GM12865 (cell line): Measurements from ENCODE around the gene CDS2.

Source experiments
- DNase-seq: peaks from one replicate; pipeline ENCODE4 v3.0.0; 2010; ENCODE audit warnings: low read depth
- H3K4me3 ChIP-seq: 2 replicates; pipeline ENCODE4 v1.5.1; 2011; ENCODE audit warnings: mild to moderate bottlenecking, low read depth, low read length, control low read depth
- CTCF ChIP-seq: IDR thresholded peaks from 2 replicates; pipeline ENCODE4 v1.5.1; 2011; ENCODE audit warnings: low read length, control low read depth, low read depth, inconsistent platforms; ENCODE audit not compliant: insufficient read depth; ENCODE audit errors: missing control alignments

The CDS2 gene

GRCh38 chr20:5205348-5206210, 78.8 kb downstream of the CDS2 start:
- DNase-seq = peak; percentile 80
- peak; percentile 87 for TF ChIP-seq CTCF
- no peak overlapping the region for H3K4me3 ChIP-seq

DNA sequence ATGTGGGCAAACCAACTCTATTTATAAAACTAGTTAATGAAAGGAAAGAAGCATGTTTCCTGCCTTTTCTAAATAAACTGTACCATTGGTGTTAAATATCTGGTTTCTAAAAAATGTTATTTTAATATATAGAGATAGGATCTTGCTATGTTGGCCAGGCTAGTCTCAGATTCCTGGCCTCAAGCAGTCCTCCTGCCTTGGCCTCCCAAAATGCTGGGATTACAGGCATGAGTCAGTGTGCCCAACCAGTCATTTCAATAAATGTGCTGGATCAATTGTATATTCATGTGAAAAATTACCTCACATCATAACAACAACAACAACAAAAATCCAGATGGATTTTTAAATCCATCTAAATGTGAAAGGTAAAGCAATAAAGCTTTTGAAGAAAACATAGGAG, 80.3 kb downstream of the CDS2 start:
- no peak overlapping the region for H3K4me3 ChIP-seq
- no peak for DNase-seq
- TF ChIP-seq CTCF = no peak

- no peak for TF ChIP-seq CTCF
- no peak for DNase-seq
- no peak overlapping the region for H3K4me3 ChIP-seq
Observed at GRCh38 chr20:5211803-5212714, 85.3 kb downstream of the CDS2 start.

- DNase-seq = no peak
- H3K4me3 ChIP-seq = no peak overlapping the region
- TF ChIP-seq CTCF = no peak
Observed at GRCh38 chr20:5212907-5213487, 86.2 kb downstream of the CDS2 start.

GRCh38 chr20:5214826-5215225, 88.0 kb downstream of the CDS2 start:
- H3K4me3 ChIP-seq = no peak overlapping the region
- no peak for TF ChIP-seq CTCF
- DNase-seq = no peak

DNA sequence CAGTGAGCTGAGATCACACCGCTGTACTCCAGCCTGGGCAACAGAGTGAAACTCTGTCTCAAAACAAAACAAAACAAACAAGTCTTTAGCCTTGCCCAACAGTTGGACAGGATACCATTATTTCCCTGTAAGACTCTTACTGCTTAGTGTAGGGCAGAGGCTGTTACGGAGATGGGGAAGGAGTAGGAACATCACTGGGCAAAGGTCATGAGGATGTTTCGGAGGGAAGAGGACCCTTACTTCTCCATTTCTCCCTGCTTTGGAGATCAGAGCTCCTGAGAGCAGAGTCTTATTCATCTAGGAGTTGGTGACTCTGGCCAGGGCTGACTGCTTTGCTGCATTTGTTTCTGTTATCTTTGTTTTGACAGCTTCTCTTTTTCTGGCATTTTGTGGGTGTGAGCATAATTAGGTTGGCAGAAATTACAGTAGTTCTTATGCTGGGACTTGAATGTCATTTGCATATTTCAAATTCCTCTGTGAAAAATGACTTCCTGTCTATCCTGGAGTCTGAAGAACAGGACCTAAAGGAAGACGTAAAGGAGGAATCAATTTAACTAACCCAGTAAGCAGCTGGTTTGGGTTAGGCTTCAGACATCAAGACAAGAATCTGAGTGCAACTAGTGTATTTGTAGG, 89.0 kb downstream of the CDS2 start:
- no peak overlapping the region for H3K4me3 ChIP-seq
- TF ChIP-seq CTCF = no peak
- no peak for DNase-seq
